Gastrocnemius medialis (tissue), 4 donors: Measurements from ENCODE around the gene CHCHD6. TPM values are rescaled to one million over a fixed set of nuclear protein-coding genes. Genes with fewer than 3 reads are reported as not detected.

ENCODE experiments used
- ATAC-seq, 2 donors: fragments of 150-250 bp; one replicate each; pipeline ENCODE4 v1.9.1; 2016
- DNase-seq, 2 donors: peaks; one replicate each; pipeline ENCODE4 v3.0.0-alpha.2; 2019
- H3K27ac ChIP-seq, 4 donors: fragments of 200-600 bp; sonication (generic); 1 replicate in 1 of 4; 2 replicates in 3 of 4; pipeline ENCODE4 v1.5.1; 2016 to 2018; ENCODE audit warnings: mild to moderate bottlenecking in 2 of 4, moderate library complexity in 1 of 4
- H3K27me3 ChIP-seq, 3 donors: fragments of 200-600 bp; sonication (generic) in 2 of 3; 1 replicate in 1 of 3; 2 replicates in 2 of 3; pipeline versions ENCODE4 v1.5.1 to v1.6.0; 2016 to 2019; ENCODE audit warnings: mild to moderate bottlenecking in 1 of 3, moderate library complexity in 1 of 3
- H3K36me3 ChIP-seq, 2 donors: fragments of 200-600 bp; sonication (generic) in 1 of 2; one replicate each; pipeline ENCODE4 v1.5.1; 2017 to 2018
- H3K4me1 ChIP-seq, 2 donors: fragments of 200-600 bp; sonication (generic) in 1 of 2; one replicate each; pipeline ENCODE4 v1.5.1; 2016 to 2017; ENCODE audit warnings: mild to moderate bottlenecking in 2 of 2
- H3K4me3 ChIP-seq, 4 donors: fragments of 200-600 bp; sonication (generic) in 3 of 4; 1 replicate in 1 of 4; 2 replicates in 3 of 4; pipeline ENCODE4 v1.5.1; 2016 to 2019; ENCODE audit warnings: mild to moderate bottlenecking in 2 of 4
- H3K9me3 ChIP-seq, 3 donors: fragments of 200-600 bp; sonication (generic) in 2 of 3; 1 replicate in 1 of 3; 2 replicates in 2 of 3; pipeline ENCODE4 v1.5.1; 2016 to 2019
- CTCF ChIP-seq, 5 experiments: fragments of 450-650 bp in 3 of 5; fragments of 200-600 bp in 2 of 5; sonication (generic) in 2 of 5; IDR thresholded peaks in 4 of 5; conservative IDR thresholded peaks in 1 of 5; 1 replicate in 4 of 5; 2 replicates in 1 of 5; pipeline ENCODE4 v1.5.1; 2016 to 2019; ENCODE audit warnings: antibody characterized with exemption in 5 of 5, mild to moderate bottlenecking in 3 of 5, moderate library complexity in 3 of 5
- POLR2A ChIP-seq, 2 donors: fragments of 450-650 bp; IDR thresholded peaks; one replicate each; pipeline ENCODE4 v1.6.1; 2017; ENCODE audit warnings: antibody characterized with exemption in 2 of 2, mild to moderate bottlenecking in 2 of 2, moderate library complexity in 2 of 2
- in situ Hi-C, 4 donors: fragments of 200-750 bp; cut with MboI; loops; one replicate each; pipeline versions ENCODE4 v1.15.0 to v1.8.0; 2017; ENCODE audit warnings: low sequenced_read_pairs in 4 of 4
- intact Hi-C: fragments of 100-400 bp; cut with DNase I; formaldehyde crosslinking; loops from one replicate; pipeline ENCODE4 v1.15.1; 2023; ENCODE audit warnings: low total_unique reads
- total RNA-seq, 4 donors: library from RNA; depleted of rRNA; stranded (reverse); fragments of >200 nt; gene quantifications; one replicate each; pipeline versions ENCODE4 v1.1.0 to v1.2.3, GENCODE V29; 2016

Gene CHCHD6
- total RNA-seq, 4 donors from 2014 or later: 2.7 to 4.2 (median 3.4) TPM

GRCh38 chr3:126985132-126985985 lies 281.3 kb downstream of the CHCHD6 start:
- Histone ChIP-seq H3K27ac (no peak overlapping the region), H3K4me3 (no peak overlapping the region), H3K27me3 (no peaks in the 10 kb centered on the region), H3K9me3 (no peaks in the 10 kb centered on the region), H3K36me3 (peaks cover 0 to 10% of the 10 kb centered on the region in 2 donors), H3K4me1 (peaks cover 3 to 23% of the 10 kb centered on the region in 2 donors)
- DNase-seq (no peak), ATAC-seq (no peak)
- in situ Hi-C loops (no loop called here), intact Hi-C loops (loop anchor here (10.0 kb wide), 3 partner anchors 179 to 559 kb away; no protein-coding TSS in a partner anchor)
- no peak for TF ChIP-seq CTCF (IDR thresholded peaks at IDR 0.05 in 4 of 5, conservative IDR thresholded peaks at IDR 0.05 in 1 of 5)
- TF ChIP-seq POLR2A (IDR thresholded peaks at IDR 0.05): no peak

- no peaks in the 10 kb centered on the region for H3K27me3 ChIP-seq
- no peak for DNase-seq
- no peak overlapping the region for H3K4me3 ChIP-seq
- peaks cover 3 to 23% of the 10 kb centered on the region in 2 donors for H3K4me1 ChIP-seq
- H3K9me3 ChIP-seq: no peaks in the 10 kb centered on the region
- no peak overlapping the region for H3K27ac ChIP-seq
- intact Hi-C loops (loop anchor here (10.0 kb wide), 3 partner anchors 179 to 559 kb away; no protein-coding TSS in a partner anchor), in situ Hi-C loops (no loop called here)
- no peak for ATAC-seq
- peaks cover 0 to 10% of the 10 kb centered on the region in 2 donors for H3K36me3 ChIP-seq
- no peak for TF ChIP-seq POLR2A (IDR thresholded peaks at IDR 0.05)
Measured at GRCh38 chr3:126986001-126986400, 282.0 kb downstream of the CHCHD6 start.

GRCh38 chr3:126987129-126987528 lies 283.1 kb downstream of the CHCHD6 start:
- Histone ChIP-seq H3K4me3 (no peak overlapping the region), H3K27me3 (no peaks in the 10 kb centered on the region), H3K27ac (no peak overlapping the region), H3K4me1 (peaks cover 8 to 28% of the 10 kb centered on the region in 2 donors), H3K36me3 (peaks cover 0 to 10% of the 10 kb centered on the region in 2 donors), H3K9me3 (no peaks in the 10 kb centered on the region)
- intact Hi-C loops (loop anchor here (10.0 kb wide), 3 partner anchors 178 to 558 kb away; no protein-coding TSS in a partner anchor), in situ Hi-C loops (no loop called here)
- ATAC-seq (no peak), DNase-seq (no peak)
- TF ChIP-seq POLR2A (IDR thresholded peaks at IDR 0.05) (no peak), CTCF (IDR thresholded peaks at IDR 0.05 in 4 of 5, conservative IDR thresholded peaks at IDR 0.05 in 1 of 5) (no peak)

- in situ Hi-C loops: no loop called here
- ATAC-seq: no peak
- H3K4me1 ChIP-seq: peaks cover 12 to 28% of the 10 kb centered on the region in 2 donors
Measured at GRCh38 chr3:126987596-126987995, 283.6 kb downstream of the CHCHD6 start.

More at GRCh38 chr3:126987596-126987995, 283.6 kb downstream of the CHCHD6 start:
- Histone ChIP-seq H3K9me3 (no peaks in the 10 kb centered on the region), H3K27me3 (no peaks in the 10 kb centered on the region), H3K27ac (no peak overlapping the region), H3K4me3 (no peak overlapping the region), H3K36me3 (peaks cover 0 to 10% of the 10 kb centered on the region in 2 donors)
- intact Hi-C loops: loop anchor here (10.0 kb wide), 3 partner anchors 177 to 557 kb away; no protein-coding TSS in a partner anchor
- DNase-seq: no peak
- TF ChIP-seq CTCF (IDR thresholded peaks at IDR 0.05 in 4 of 5, conservative IDR thresholded peaks at IDR 0.05 in 1 of 5) (no peak), POLR2A (IDR thresholded peaks at IDR 0.05) (no peak)
